ENCODE measurements around the gene CNKSR3. TPM values are rescaled to one million over a fixed set of nuclear protein-coding genes. Genes with fewer than 3 reads are reported as not detected.

CNKSR3 gene
- total and polyA plus RNA-seq, 3 experiments from 2014 or later: 0.50 to 0.62 TPM; not detected in 1

- CTCF ChIA-PET: no interaction called here
- Mint-ChIP-seq H3K4me3 (peak overlapping the region in 1 of 7 donors; percentile 19), H3K4me1 (peaks cover 10 to 16% (median 12%) of the 10 kb centered on the region in 3 donors), H3K27me3 (peaks cover 32 to 65% of the 10 kb centered on the region in 2 donors), H3K9me3 (no peaks in the 10 kb centered on the region), H3K27ac (no peak overlapping the region), H3K36me3 (no peaks in the 10 kb centered on the region)
- H3K27ac ChIP-seq (ENCODE audit: low read depth, low read length): no peak overlapping the region
- no peak overlapping the region for H3K4me3 ChIP-seq (ENCODE audit: low read length)
- POLR2A ChIA-PET: no interaction called here
- no peaks in the 10 kb centered on the region for H3K36me3 ChIP-seq (ENCODE audit: insufficient read depth, low read length)
- H3K9me3 ChIP-seq (ENCODE audit: low read length): no peaks in the 10 kb centered on the region
- no peaks in the 10 kb centered on the region for H3K27me3 ChIP-seq (ENCODE audit: insufficient read depth, low read length, poor library complexity, severe bottlenecking)
- DNase-seq: no peak
- H3K4me1 ChIP-seq (ENCODE audit: insufficient read depth, low read length): no peaks in the 10 kb centered on the region
These were observed 1.7 kb upstream of the CNKSR3 start for GRCh38 chr6:154512201-154512600.

GRCh38 chr6:154511791-154512190, 1.3 kb upstream of the CNKSR3 start:
- Mint-ChIP-seq H3K27ac (no peak overlapping the region), H3K4me1 (peaks cover 10 to 16% (median 12%) of the 10 kb centered on the region in 3 donors), H3K27me3 (peaks cover 32 to 68% of the 10 kb centered on the region in 2 donors)

GRCh38 chr6:154509421-154510143, 903 bp downstream of the CNKSR3 start:
- Mint-ChIP-seq H3K9me3 (no peaks in the 10 kb centered on the region), H3K4me1 (peaks cover 10 to 16% (median 12%) of the 10 kb centered on the region in 3 donors), H3K27me3 (peaks cover 36 to 72% of the 10 kb centered on the region in 2 donors), H3K27ac (no peak overlapping the region), H3K36me3 (no peaks in the 10 kb centered on the region), H3K4me3 (no peak overlapping the region)
- CTCF ChIA-PET: no interaction called here
- no peaks in the 10 kb centered on the region for H3K36me3 ChIP-seq (ENCODE audit: insufficient read depth, low read length)
- H3K27ac ChIP-seq (ENCODE audit: low read depth, low read length): no peak overlapping the region
- no peaks in the 10 kb centered on the region for H3K4me1 ChIP-seq (ENCODE audit: insufficient read depth, low read length)
- no peaks in the 10 kb centered on the region for H3K27me3 ChIP-seq (ENCODE audit: insufficient read depth, low read length, poor library complexity, severe bottlenecking)
- no peaks in the 10 kb centered on the region for H3K9me3 ChIP-seq (ENCODE audit: low read length)
- no peak for DNase-seq
- POLR2A ChIA-PET: no interaction called here
- H3K4me3 ChIP-seq (ENCODE audit: low read length): no peak overlapping the region

More at GRCh38 chr6:154511791-154512190, 1.3 kb upstream of the CNKSR3 start:
- Mint-ChIP-seq H3K4me3 (peak overlapping the region in 4 of 7 donors; percentile 19 to 31 (median 20)), H3K36me3 (no peaks in the 10 kb centered on the region), H3K9me3 (no peaks in the 10 kb centered on the region)
- H3K36me3 ChIP-seq (ENCODE audit: insufficient read depth, low read length): no peaks in the 10 kb centered on the region
- H3K27me3 ChIP-seq (ENCODE audit: insufficient read depth, low read length, poor library complexity, severe bottlenecking): no peaks in the 10 kb centered on the region
- no peaks in the 10 kb centered on the region for H3K9me3 ChIP-seq (ENCODE audit: low read length)
- no peak overlapping the region for H3K27ac ChIP-seq (ENCODE audit: low read depth, low read length)
- H3K4me1 ChIP-seq (ENCODE audit: insufficient read depth, low read length): no peaks in the 10 kb centered on the region
- ChIA-PET CTCF (no interaction called here), POLR2A (no interaction called here)
- no peak overlapping the region for H3K4me3 ChIP-seq (ENCODE audit: low read length)
- DNase-seq: no peak

- DNase-seq: no peak
- ChIA-PET POLR2A (no interaction called here), CTCF (no interaction called here)
- Histone ChIP-seq H3K36me3 (ENCODE audit: insufficient read depth, low read length) (no peaks in the 10 kb centered on the region), H3K27me3 (ENCODE audit: insufficient read depth, low read length, poor library complexity, severe bottlenecking) (no peaks in the 10 kb centered on the region), H3K4me3 (ENCODE audit: low read length) (no peak overlapping the region), H3K27ac (ENCODE audit: low read depth, low read length) (no peak overlapping the region), H3K9me3 (ENCODE audit: low read length) (no peaks in the 10 kb centered on the region), H3K4me1 (ENCODE audit: insufficient read depth, low read length) (no peaks in the 10 kb centered on the region)
- Mint-ChIP-seq H3K27ac (no peak overlapping the region), H3K9me3 (no peaks in the 10 kb centered on the region), H3K4me3 (peak overlapping the region in 5 of 7 donors; percentile 6 to 68 (median 27)), H3K4me1 (peaks cover 10 to 16% (median 12%) of the 10 kb centered on the region in 3 donors), H3K36me3 (no peaks in the 10 kb centered on the region), H3K27me3 (peaks cover 36 to 71% of the 10 kb centered on the region in 2 donors)
These were observed 1.7 kb downstream of the CNKSR3 start for GRCh38 chr6:154508573-154509375.

- Mint-ChIP-seq H3K4me3 (no peak overlapping the region), H3K27ac (no peak overlapping the region), H3K4me1 (peaks cover 10 to 16% (median 12%) of the 10 kb centered on the region in 3 donors), H3K36me3 (no peaks in the 10 kb centered on the region), H3K27me3 (peaks cover 32 to 66% of the 10 kb centered on the region in 2 donors), H3K9me3 (peaks cover 0 to 2% (median 0%) of the 10 kb centered on the region in 5 donors)
- Histone ChIP-seq H3K27me3 (ENCODE audit: insufficient read depth, low read length, poor library complexity, severe bottlenecking) (no peaks in the 10 kb centered on the region), H3K4me3 (ENCODE audit: low read length) (no peak overlapping the region), H3K27ac (ENCODE audit: low read depth, low read length) (no peak overlapping the region), H3K4me1 (ENCODE audit: insufficient read depth, low read length) (no peaks in the 10 kb centered on the region), H3K9me3 (ENCODE audit: low read length) (no peaks in the 10 kb centered on the region), H3K36me3 (ENCODE audit: insufficient read depth, low read length) (no peaks in the 10 kb centered on the region)
- no peak for DNase-seq
- ChIA-PET POLR2A (no interaction called here), CTCF (interaction anchor here (1.6 kb wide), 1 partner anchor 16 kb away, joined by 5 read pairs; no protein-coding TSS in a partner anchor)
These were observed 3.2 kb downstream of the CNKSR3 start for GRCh38 chr6:154506991-154507898.

- DNase-seq: no peak
- peaks cover 7 to 14% (median 12%) of the 10 kb centered on the region in 3 donors for H3K4me1 Mint-ChIP-seq
- H3K27me3 ChIP-seq (ENCODE audit: insufficient read depth, low read length, poor library complexity, severe bottlenecking): no peaks in the 10 kb centered on the region
- ChIA-PET POLR2A (no interaction called here), CTCF (interaction anchor here (1.6 kb wide), 1 partner anchor 16 kb away, joined by 5 read pairs; no protein-coding TSS in a partner anchor)
- H3K27ac ChIP-seq (ENCODE audit: low read depth, low read length): no peak overlapping the region
- H3K9me3 ChIP-seq (ENCODE audit: low read length): no peaks in the 10 kb centered on the region
- H3K4me1 ChIP-seq (ENCODE audit: insufficient read depth, low read length): no peaks in the 10 kb centered on the region
- H3K4me3 Mint-ChIP-seq: no peak overlapping the region
- H3K36me3 Mint-ChIP-seq: no peaks in the 10 kb centered on the region
- peaks cover 0 to 5% (median 0%) of the 10 kb centered on the region in 5 donors for H3K9me3 Mint-ChIP-seq
- H3K27me3 Mint-ChIP-seq: peaks cover 26 to 60% of the 10 kb centered on the region in 2 donors
- no peak overlapping the region for H3K27ac Mint-ChIP-seq
- H3K4me3 ChIP-seq (ENCODE audit: low read length): no peak overlapping the region
- H3K36me3 ChIP-seq (ENCODE audit: insufficient read depth, low read length): no peaks in the 10 kb centered on the region
These were observed 3.9 kb downstream of the CNKSR3 start for GRCh38 chr6:154506582-154506981.

- Histone ChIP-seq H3K36me3 (ENCODE audit: insufficient read depth, low read length) (no peaks in the 10 kb centered on the region), H3K4me3 (ENCODE audit: low read length) (no peak overlapping the region), H3K27ac (ENCODE audit: low read depth, low read length) (no peak overlapping the region), H3K9me3 (ENCODE audit: low read length) (no peaks in the 10 kb centered on the region), H3K27me3 (ENCODE audit: insufficient read depth, low read length, poor library complexity, severe bottlenecking) (no peaks in the 10 kb centered on the region), H3K4me1 (ENCODE audit: insufficient read depth, low read length) (no peaks in the 10 kb centered on the region)
- Mint-ChIP-seq H3K36me3 (no peaks in the 10 kb centered on the region), H3K4me3 (no peak overlapping the region), H3K27ac (no peak overlapping the region), H3K27me3 (peaks cover 29 to 60% of the 10 kb centered on the region in 2 donors), H3K9me3 (peaks cover 0 to 6% (median 0%) of the 10 kb centered on the region in 5 donors), H3K4me1 (peaks cover 9 to 18% (median 12%) of the 10 kb centered on the region in 3 donors)
- ChIA-PET POLR2A (no interaction called here), CTCF (no interaction called here)
- no peak for DNase-seq
These were observed 4.4 kb downstream of the CNKSR3 start for GRCh38 chr6:154506108-154506507.

Data from CD8-positive, alpha-beta memory T cell (primary cell).